ENCODE data around the gene LRRN1.

- TF ChIP-seq RAD21 (IDR thresholded peaks at IDR 0.05; ENCODE audit: low read length) = no peak
- no peak for TF ChIP-seq POLR2A (IDR thresholded peaks at IDR 0.05; ENCODE audit: low read depth, low read length)
- TF ChIP-seq BHLHE40 (IDR thresholded peaks at IDR 0.05; ENCODE audit: low read depth, low read length) = no peak
- TF ChIP-seq, protein P1, sequence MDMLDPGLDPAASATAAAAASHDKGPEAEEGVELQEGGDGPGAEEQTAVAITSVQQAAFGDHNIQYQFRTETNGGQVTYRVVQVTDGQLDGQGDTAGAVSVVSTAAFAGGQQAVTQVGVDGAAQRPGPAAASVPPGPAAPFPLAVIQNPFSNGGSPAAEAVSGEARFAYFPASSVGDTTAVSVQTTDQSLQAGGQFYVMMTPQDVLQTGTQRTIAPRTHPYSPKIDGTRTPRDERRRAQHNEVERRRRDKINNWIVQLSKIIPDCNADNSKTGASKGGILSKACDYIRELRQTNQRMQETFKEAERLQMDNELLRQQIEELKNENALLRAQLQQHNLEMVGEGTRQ (IDR thresholded peaks at IDR 0.05; ENCODE audit: low read depth, low read length) = no peak
Measured at GRCh38 chr3:3802046-3802445, 2.8 kb downstream of the LRRN1 start.

Data from IMR-90 (cell line).